B cell (primary cell): ENCODE results near the gene ACSL4. TPM values are rescaled to one million over a fixed set of nuclear protein-coding genes. Genes with fewer than 3 reads are reported as not detected.

ENCODE experiments used
- ATAC-seq: fragments of 200-7000 bp; cut with Tn5 transposase; one replicate; pipeline ENCODE4 v1.10.0; 2021; ENCODE audit warnings: low read depth, mild to moderate bottlenecking, moderate number of reproducible peaks, moderate library complexity
- CTCF ChIA-PET: fragments of 350-600 bp; sonication (Branson Sonifier 250); formaldehyde crosslinking; loops from one replicate; lab custom pipeline; 2021; ENCODE audit warnings: antibody characterized with exemption, inconsistent platforms; lab: Charles Lee
- POLR2A ChIA-PET: fragments of 350-600 bp; sonication (Branson Sonifier 250); formaldehyde crosslinking; loops from one replicate; lab custom pipeline; 2021; ENCODE audit warnings: antibody characterized with exemption; lab: Charles Lee
- DNase-seq: peaks from one replicate; pipeline ENCODE4 v3.0.0; 2013
- H2AFZ ChIP-seq: 2 replicates; pipeline ENCODE4 v1.6.1; 2012; ENCODE audit warnings: mild to moderate bottlenecking, low read depth, low read length; ENCODE audit not compliant: insufficient read depth, poor library complexity, severe bottlenecking
- H3K27ac ChIP-seq, 2 donors: 1 replicate in 1 of 2; 2 replicates in 1 of 2; pipeline ENCODE4 v1.5.1; 2012 to 2013; ENCODE audit warnings: low read length in 2 of 2, mild to moderate bottlenecking in 2 of 2, moderate library complexity in 1 of 2
- H3K27me3 ChIP-seq, 4 experiments: fragments of 200-600 bp in 1 of 4; sonication (generic) in 1 of 4; replicated peaks in 1 of 4; 1 replicate in 2 of 4; 2 replicates in 2 of 4; pipeline versions ENCODE4 v1.6.1 to v1.7.0; 2013 to 2016; ENCODE audit warnings: low read length in 3 of 4, mild to moderate bottlenecking in 2 of 4, mixed read lengths in 1 of 4, moderate library complexity in 1 of 4; ENCODE audit not compliant: insufficient read depth in 4 of 4, control insufficient read depth in 3 of 4; ENCODE audit errors: control extremely low read depth in 1 of 4
- H3K36me3 ChIP-seq, 2 experiments: replicated peaks in 1 of 2; 1 replicate in 1 of 2; 2 replicates in 1 of 2; pipeline versions ENCODE4 v1.6.1 to v1.7.1; 2013; ENCODE audit warnings: low read length in 1 of 2; ENCODE audit not compliant: insufficient read depth in 2 of 2, control insufficient read depth in 1 of 2; ENCODE audit errors: control extremely low read depth in 1 of 2, extremely low read depth in 1 of 2
- H3K4me1 ChIP-seq, 2 donors: fragments of 200-600 bp in 1 of 2; sonication (generic) in 1 of 2; 1 replicate in 1 of 2; 2 replicates in 1 of 2; pipeline versions ENCODE4 v1.5.1 to v1.6.1; 2013 to 2017; ENCODE audit warnings: low read length in 2 of 2; ENCODE audit not compliant: control insufficient read depth in 2 of 2, insufficient read depth in 2 of 2
- H3K4me2 ChIP-seq: replicated peaks from 2 replicates; pipeline ENCODE3; 2012; ENCODE audit warnings: mild to moderate bottlenecking, low read depth, low read length; ENCODE audit not compliant: poor library complexity, severe bottlenecking
- H3K4me3 ChIP-seq, 5 experiments: fragments of 200-600 bp in 1 of 5; sonication (generic) in 1 of 5; 1 replicate in 3 of 5; 2 replicates in 2 of 5; pipeline versions ENCODE4 v1.5.1 to v1.7.0; 2011 to 2016; ENCODE audit warnings: low read length in 4 of 5, mild to moderate bottlenecking in 4 of 5, low read depth in 2 of 5, control low read depth in 1 of 5, moderate library complexity in 1 of 5; ENCODE audit not compliant: insufficient read depth in 1 of 5; ENCODE audit errors: control extremely low read depth in 1 of 5, extremely low read depth in 1 of 5
- H3K79me2 ChIP-seq: fragments of 200-600 bp; sonication (generic); one replicate; pipeline ENCODE4 v1.6.0; 2016; ENCODE audit warnings: low read length; ENCODE audit not compliant: control insufficient read depth, insufficient read depth
- H3K9ac ChIP-seq: fragments of 200-600 bp; sonication (generic); 2 replicates; pipeline ENCODE4 v1.6.1; 2017; ENCODE audit warnings: mild to moderate bottlenecking, low read length, moderate library complexity
- H3K9me3 ChIP-seq, 3 donors: one replicate each; pipeline versions ENCODE4 v1.6.1 to v1.7.1; 2013; ENCODE audit warnings: low read length in 2 of 3; ENCODE audit not compliant: control insufficient read depth in 2 of 3, insufficient read depth in 1 of 3; ENCODE audit errors: control extremely low read depth in 1 of 3
- H4K20me1 ChIP-seq: 2 replicates; pipeline ENCODE4 v1.6.0; 2012; ENCODE audit warnings: mild to moderate bottlenecking, low read length; ENCODE audit not compliant: insufficient read depth, control insufficient read depth, poor library complexity, severe bottlenecking
- H3K27ac Mint-ChIP-seq: one replicate; pipeline ENCODE4 v1.8.0; 2021; ENCODE audit warnings: mixed read lengths
- H3K27me3 Mint-ChIP-seq: one replicate; pipeline ENCODE4 v1.8.0; 2021; ENCODE audit warnings: mixed read lengths
- H3K4me1 Mint-ChIP-seq: one replicate; pipeline ENCODE4 v1.8.0; 2021; ENCODE audit warnings: mixed read lengths
- H3K4me3 Mint-ChIP-seq: one replicate; pipeline ENCODE4 v1.8.0; 2021; ENCODE audit warnings: mixed read lengths
- H3K9me3 Mint-ChIP-seq: one replicate; pipeline ENCODE4 v1.8.0; 2022; ENCODE audit warnings: mixed read lengths; ENCODE audit not compliant: insufficient read depth
- CTCF ChIP-seq: fragments of 200-600 bp; IDR thresholded peaks from one replicate; pipeline ENCODE4 v1.8.0; 2022; ENCODE audit warnings: antibody characterized with exemption, mild to moderate bottlenecking
- EZH2 ChIP-seq: IDR thresholded peaks from 2 replicates; pipeline ENCODE4 v1.6.1; 2012; ENCODE audit warnings: borderline replicate concordance, low read depth, mild to moderate bottlenecking, moderate library complexity, low read length; ENCODE audit not compliant: insufficient read depth, poor library complexity, severe bottlenecking
- WGBS: methylation state at CpG from one replicate; pipeline ENCODE4 v1.1.5; 2013; ENCODE audit warnings: missing lambda C conversion rate; ENCODE audit not compliant: insufficient coverage; 5-methylcytosine and 5-hydroxymethylcytosine counted together
- intact Hi-C: fragments of 100-400 bp; cut with micrococcal nuclease; formaldehyde crosslinking; loops from one replicate; pipeline ENCODE4 v1.10.0; 2022
- polyA plus RNA-seq: library from polyadenylated mRNA; depleted of rRNA; stranded (reverse); fragments of >200 nt; gene quantifications from 2 replicates; pipeline ENCODE4 v1.2.3, GENCODE V29; 2012
- total RNA-seq, 2 donors: library from RNA; stranded (reverse); fragments of 120-200 nt in 1 of 2; gene quantifications; 1 replicate in 1 of 2; 2 replicates in 1 of 2; pipeline versions ENCODE4 v1.2.3 to v1.2.4, GENCODE V29; 2013 to 2022

ACSL4 gene
- total and polyA plus RNA-seq, 2 donors (not counting 1 experiment from before 2014, with no cell fraction given), result 4.0 to 29.1 TPM

- CTCF ChIA-PET, result interaction anchor here (0.7 kb wide), 1 partner anchor 32 kb away, joined by 3 read pairs; no protein-coding TSS in a partner anchor
- no peak overlapping the region for H3K4me3 ChIP-seq
- H4K20me1 ChIP-seq, result no peaks in the 10 kb centered on the region
- no peak overlapping the region for H3K27ac ChIP-seq
- no peaks in the 10 kb centered on the region for H3K4me1 ChIP-seq
- H3K9ac ChIP-seq, result no peak overlapping the region
- POLR2A ChIA-PET, result no interaction called here
- DNase-seq (no peak), ATAC-seq (no peak)
- no peak overlapping the region for H3K4me3 Mint-ChIP-seq
- H3K27me3 ChIP-seq, result no peaks in the 10 kb centered on the region
- H3K27ac Mint-ChIP-seq, result no peak overlapping the region
- H3K79me2 ChIP-seq, result no peaks in the 10 kb centered on the region
- no peaks in the 10 kb centered on the region for H3K36me3 ChIP-seq
- peaks cover 37% of the 10 kb centered on the region for H3K27me3 Mint-ChIP-seq
- intact Hi-C loops, result no loop called here
- H2AFZ ChIP-seq, result no peak overlapping the region
- no CpG with 5 or more reads among the region's 5 CpGs for WGBS
- no peaks in the 10 kb centered on the region for H3K9me3 Mint-ChIP-seq
- TF ChIP-seq CTCF (no peak), EZH2 (no peak)
- H3K4me2 ChIP-seq, result no peak overlapping the region
- H3K9me3 ChIP-seq, result no peaks in the 10 kb centered on the region
- H3K4me1 Mint-ChIP-seq, result no peaks in the 10 kb centered on the region
These were observed 131.6 kb downstream of the ACSL4 start for GRCh38 chrX:109601486-109601885.

DNA sequence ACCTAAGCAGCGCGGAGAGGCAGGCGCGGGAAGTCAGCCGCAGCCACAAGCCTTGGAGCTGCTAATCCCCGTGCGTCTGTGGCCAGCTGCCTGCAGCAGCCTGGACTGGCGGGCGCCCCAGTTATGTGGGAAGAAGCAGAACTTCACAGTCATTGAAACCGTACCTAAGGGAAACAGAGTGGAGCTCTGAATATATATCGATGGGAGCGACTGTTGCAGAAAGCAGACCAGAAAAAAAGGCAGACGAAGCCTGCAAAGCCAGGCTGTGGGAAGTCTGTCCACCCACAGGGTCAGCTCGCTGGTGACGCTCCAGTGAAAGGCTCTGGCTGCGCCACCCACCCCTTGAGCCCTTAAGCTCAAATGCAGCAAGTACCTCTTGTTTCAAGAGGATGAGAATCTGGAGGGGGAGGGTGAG, 132.8 kb downstream of the ACSL4 start:
- H3K27ac Mint-ChIP-seq, result no peak overlapping the region
- POLR2A ChIA-PET, result no interaction called here
- Histone ChIP-seq H3K9ac (no peak overlapping the region), H3K36me3 (no peaks in the 10 kb centered on the region), H3K27me3 (no peaks in the 10 kb centered on the region), H3K4me1 (no peaks in the 10 kb centered on the region), H2AFZ (no peak overlapping the region), H3K9me3 (no peaks in the 10 kb centered on the region), H3K27ac (no peak overlapping the region), H3K4me2 (no peak overlapping the region), H3K79me2 (no peaks in the 10 kb centered on the region), H3K4me3 (no peak overlapping the region), H4K20me1 (no peaks in the 10 kb centered on the region)
- no peaks in the 10 kb centered on the region for H3K4me1 Mint-ChIP-seq
- H3K27me3 Mint-ChIP-seq, result peaks cover 32% of the 10 kb centered on the region
- CTCF ChIA-PET, result no interaction called here
- no peak overlapping the region for H3K4me3 Mint-ChIP-seq
- TF ChIP-seq EZH2 (no peak), CTCF (no peak)
- intact Hi-C loops, result no loop called here
- ATAC-seq (no peak), DNase-seq (no peak)
- 1% methylated on average over 9 of the region's 16 CpGs for WGBS
- H3K9me3 Mint-ChIP-seq, result no peaks in the 10 kb centered on the region
